ENCODE data around the gene TMEM203. TPM values are rescaled to one million over a fixed set of nuclear protein-coding genes. Genes with fewer than 3 reads are reported as not detected.

Gene TMEM203
- total and polyA plus RNA-seq, 2 of the 13 experiments (the other 11 are each of a cell fraction or from before 2014, with no cell fraction given), result 23.4 to 36.7 TPM

GRCh38 chr9:137235424-137236237 lies 30.2 kb upstream of the TMEM203 start (continued):
- TF ChIP-seq MLX (CRISPR knock-in tag; IDR thresholded peaks at IDR 0.05) (peak; percentile 78; the same call in 1 of the 2 replicates), ZNF841 (CRISPR knock-in tag; IDR thresholded peaks at IDR 0.05; ENCODE audit: borderline replicate concordance) (no peak), SUZ12 (IDR thresholded peaks at IDR 0.05; ENCODE audit: low read depth, low read length) (no peak), ARID5B (CRISPR knock-in tag; IDR thresholded peaks at IDR 0.05) (no peak), RBFOX2 (IDR thresholded peaks at IDR 0.05; ENCODE audit: low read depth, low read length) (no peak), XBP1 (CRISPR knock-in tag; IDR thresholded peaks at IDR 0.05) (no peak), SOX6 (IDR thresholded peaks at IDR 0.05) (no peak), SOX6 (CRISPR knock-in tag; IDR thresholded peaks at IDR 0.05) (no peak), ETV6 (CRISPR knock-in tag; conservative IDR thresholded peaks at IDR 0.05) (no peak), RERE (CRISPR knock-in tag; IDR thresholded peaks at IDR 0.05; ENCODE audit: low read depth) (no peak), MAFG (CRISPR knock-in tag; IDR thresholded peaks at IDR 0.05) (no peak), GATAD2A (CRISPR knock-in tag; IDR thresholded peaks at IDR 0.05) (no peak; the same call in 1 of the 2 replicates), RBAK (CRISPR knock-in tag; IDR thresholded peaks at IDR 0.05) (no peak), ZNF331 (CRISPR knock-in tag; IDR thresholded peaks at IDR 0.05) (0 out of 2 replicates have a peak, but pooled peaks have one; percentile 18), TGIF2 (CRISPR knock-in tag; IDR thresholded peaks at IDR 0.05) (no peak), KMT2B (CRISPR knock-in tag; IDR thresholded peaks at IDR 0.05) (0 out of 2 replicates have a peak, but pooled peaks have one; percentile 9), POGK (CRISPR knock-in tag; conservative IDR thresholded peaks at IDR 0.05) (no peak), KLF12 (CRISPR knock-in tag; IDR thresholded peaks at IDR 0.05; ENCODE audit: borderline replicate concordance) (0 out of 2 replicates have a peak, but pooled peaks have one; percentile 12)
